HCT116 (cell line): ENCODE measurements around the gene CNDP1. TPM values are rescaled to one million over a fixed set of nuclear protein-coding genes. Genes with fewer than 3 reads are reported as not detected.

Experiments used
- ATAC-seq: fragments of 200-7000 bp; cut with Tn5 transposase; 2 replicates; pipeline ENCODE4 v1.9.1; 2020; ENCODE audit warnings: mild to moderate bottlenecking, moderate library complexity
- BruUV-seq: library from RNA; stranded (reverse); fragments of 400-500 nt; replicated peaks from 2 replicates; lab custom pipeline; 2021; lab: Mats Ljungman, UMichigan
- CTCF ChIA-PET: fragments of 300-600 bp; sonication (Branson Sonifier 250); formaldehyde crosslinking; loops from one replicate; lab custom pipeline; 2021; ENCODE audit warnings: antibody characterized with exemption; lab: Charles Lee
- POLR2A ChIA-PET: fragments of 300-600, 350-600 bp; sonication (Branson Sonifier 250); formaldehyde crosslinking; loops from one replicate; lab custom pipeline; 2021; ENCODE audit warnings: antibody characterized with exemption; lab: Charles Lee
- RAD21 ChIA-PET, 2 experiments: fragments of 300-600 bp; sonication (Branson Sonifier 250); formaldehyde crosslinking; loops; one replicate each; lab custom pipeline; 2023; ENCODE audit warnings: low total read pairs in 2 of 2; ENCODE audit not compliant: uncharacterized antibody in 2 of 2, unreplicated experiment in 2 of 2, low non-redundant PET in 1 of 2; lab: Charles Lee
- DNase-seq: peaks from one replicate; pipeline ENCODE4 v3.0.0-alpha.2; 2010; ENCODE audit warnings: low read depth, low spot score
- H2AFZ ChIP-seq: fragments of 200-600 bp; shearing (Covaris generic), sonication (generic); 2 replicates; pipeline ENCODE4 v1.6.1; 2017; ENCODE audit warnings: low read depth, mixed run types, mixed read lengths, antibody characterized with exemption, low read length; ENCODE audit not compliant: poor library complexity, severe bottlenecking
- H3K27ac ChIP-seq: 2 replicates; pipeline ENCODE4 v1.5.1; 2012; ENCODE audit warnings: low read depth, low read length
- H3K27me3 ChIP-seq: fragments of 200-600 bp; sonication (generic); 2 replicates; pipeline ENCODE4 v1.6.1; 2016; ENCODE audit warnings: mixed run types, low read length, mixed read lengths; ENCODE audit not compliant: insufficient read depth
- H3K36me3 ChIP-seq, 2 experiments: fragments of 200-500 bp in 1 of 2; fragments of 200-600 bp in 1 of 2; sonication (Bioruptor generic) in 1 of 2; sonication (generic) in 1 of 2; 2 replicates each; pipeline versions ENCODE4 v1.5.1 to v1.6.1; 2014 to 2016; ENCODE audit warnings: low read length in 2 of 2, inconsistent platforms in 1 of 2, mixed read lengths in 1 of 2, mixed run types in 1 of 2; ENCODE audit not compliant: insufficient read depth in 2 of 2, control insufficient read depth in 1 of 2
- H3K4me1 ChIP-seq, 2 experiments: fragments of 200-600 bp in 1 of 2; sonication (generic) in 1 of 2; 2 replicates each; pipeline versions ENCODE4 v1.5.1 to v1.6.1; 2012 to 2017; ENCODE audit warnings: low read length in 2 of 2, inconsistent platforms in 1 of 2, mild to moderate bottlenecking in 1 of 2, mixed read lengths in 1 of 2, mixed run types in 1 of 2, moderate library complexity in 1 of 2; ENCODE audit not compliant: insufficient read depth in 2 of 2, control insufficient read depth in 1 of 2
- H3K4me2 ChIP-seq: fragments of 200-600 bp; sonication (generic); 2 replicates; pipeline ENCODE4 v1.6.1; 2017; ENCODE audit warnings: mixed run types, low read length, mixed read lengths
- H3K4me3 ChIP-seq, 2 experiments: fragments of 200-600 bp in 1 of 2; sonication (generic) in 1 of 2; replicated peaks in 1 of 2; 2 replicates each; pipeline ENCODE4 v1.5.1; 2011 to 2016; ENCODE audit warnings: low read length in 2 of 2, control low read depth in 1 of 2, low read depth in 1 of 2, mild to moderate bottlenecking in 1 of 2, mixed read lengths in 1 of 2, mixed run types in 1 of 2
- H3K79me2 ChIP-seq: fragments of 200-600 bp; sonication (generic); 2 replicates; pipeline ENCODE4 v1.6.1; 2017; ENCODE audit warnings: mild to moderate bottlenecking, mixed run types, low read length, moderate library complexity, mixed read lengths; ENCODE audit not compliant: insufficient read depth
- H3K9ac ChIP-seq: fragments of 200-600 bp; sonication (generic); 2 replicates; pipeline ENCODE4 v1.6.1; 2016; ENCODE audit warnings: low read length, mixed read lengths
- H3K9me2 ChIP-seq: fragments of 200-600 bp; sonication (generic), shearing (Covaris generic); 2 replicates; pipeline ENCODE4 v1.6.1; 2017; ENCODE audit warnings: mixed run types, mild to moderate bottlenecking, moderate library complexity; ENCODE audit not compliant: insufficient read depth
- H3K9me3 ChIP-seq, 2 experiments: fragments of 200-500 bp in 1 of 2; fragments of 200-600 bp in 1 of 2; sonication (Bioruptor generic) in 1 of 2; sonication (generic) in 1 of 2; 2 replicates each; pipeline ENCODE4 v1.6.1; 2014 to 2017; ENCODE audit warnings: low read length in 2 of 2, mixed read lengths in 2 of 2, inconsistent platforms in 1 of 2, low read depth in 1 of 2, mild to moderate bottlenecking in 1 of 2, mixed run types in 1 of 2, moderate library complexity in 1 of 2; ENCODE audit not compliant: control insufficient read depth in 1 of 2, insufficient read depth in 1 of 2
- H4K20me1 ChIP-seq: fragments of 200-600 bp; sonication (generic), shearing (Covaris generic); 2 replicates; pipeline ENCODE4 v1.6.1; 2017; ENCODE audit warnings: mixed run types, mild to moderate bottlenecking, moderate library complexity; ENCODE audit not compliant: insufficient read depth
- CBX3 ChIP-seq: IDR thresholded peaks from 2 replicates; pipeline ENCODE4 v1.6.1; 2012; ENCODE audit warnings: low read depth
- ELF1 ChIP-seq: IDR thresholded peaks from 2 replicates; pipeline ENCODE4 v1.6.1; 2012; ENCODE audit warnings: low read depth, borderline replicate concordance
- JUND ChIP-seq: IDR thresholded peaks from 2 replicates; pipeline ENCODE4 v1.6.1; 2012
- RAD21 ChIP-seq: IDR thresholded peaks from 2 replicates; pipeline ENCODE4 v1.6.1; 2012; ENCODE audit warnings: low read depth, mild to moderate bottlenecking
- SIN3A ChIP-seq: IDR thresholded peaks from 2 replicates; pipeline ENCODE4 v1.6.1; 2012; ENCODE audit warnings: low read depth
- SP1 ChIP-seq: IDR thresholded peaks from 2 replicates; pipeline ENCODE4 v1.6.1; 2012; ENCODE audit warnings: low read depth
- SRF ChIP-seq: IDR thresholded peaks from 2 replicates; pipeline ENCODE4 v1.6.1; 2012; ENCODE audit warnings: low read depth
- ZNF274 ChIP-seq: fragments of 200-500 bp; sonication (Bioruptor generic); IDR thresholded peaks from 2 replicates; pipeline ENCODE4 v1.6.1; 2014; ENCODE audit warnings: mild to moderate bottlenecking, low read depth, low read length, inconsistent platforms
- intact Hi-C: fragments of 100-400 bp; cut with micrococcal nuclease; formaldehyde crosslinking; loops from 2 replicates; pipeline ENCODE4 v1.10.0; 2022
- total RNA-seq: library from RNA; stranded (reverse); gene quantifications from one replicate; pipeline ENCODE4 v1.2.1, GENCODE V29; 2021; ENCODE audit not compliant: unreplicated experiment

Gene CNDP1
- total RNA-seq, 1 experiment from 2014 or later: not detected

DNA sequence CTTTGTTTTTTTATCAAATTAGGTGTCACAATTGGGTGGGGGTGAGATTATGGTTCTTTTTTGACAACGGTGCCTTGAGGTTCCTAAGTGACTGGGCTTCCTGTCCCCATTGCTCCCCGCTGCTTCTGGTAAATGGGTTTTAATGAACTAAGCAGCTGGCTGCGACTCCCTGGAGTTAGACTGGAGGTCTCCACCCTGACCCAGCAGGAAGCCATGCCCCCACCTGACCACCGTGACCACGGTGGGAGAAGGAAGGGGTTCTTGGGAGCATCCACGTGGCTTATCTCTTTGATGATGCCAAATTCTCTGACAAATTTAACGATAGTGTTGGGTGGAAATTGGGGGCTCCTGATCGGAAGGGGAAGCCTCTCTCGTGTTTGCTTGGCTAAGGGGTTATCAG, 25.9 kb upstream of the CNDP1 start:
- Histone ChIP-seq H4K20me1 (no peaks in the 10 kb centered on the region), H3K79me2 (no peaks in the 10 kb centered on the region), H3K4me2 (no peak overlapping the region), H3K27me3 (no peaks in the 10 kb centered on the region), H3K4me3 (no peak overlapping the region), H3K36me3 (peaks cover 18 to 24% of the 10 kb centered on the region in 2 experiments; a peak in 3 of 4 replicates), H3K9me3 (no peaks in the 10 kb centered on the region), H3K4me1 (no peaks in the 10 kb centered on the region), H2AFZ (no peak overlapping the region), H3K9ac (no peak overlapping the region), H3K9me2 (no peaks in the 10 kb centered on the region), H3K27ac (no peak overlapping the region)
- BruUV-seq: no TSS peak
- ChIA-PET RAD21 (no interaction called here), CTCF (no interaction called here), POLR2A (no interaction called here)
- DNase-seq (no peak), ATAC-seq (no peak)
- no peak for TF ChIP-seq ELF1
- intact Hi-C loops: no loop called here

DNA sequence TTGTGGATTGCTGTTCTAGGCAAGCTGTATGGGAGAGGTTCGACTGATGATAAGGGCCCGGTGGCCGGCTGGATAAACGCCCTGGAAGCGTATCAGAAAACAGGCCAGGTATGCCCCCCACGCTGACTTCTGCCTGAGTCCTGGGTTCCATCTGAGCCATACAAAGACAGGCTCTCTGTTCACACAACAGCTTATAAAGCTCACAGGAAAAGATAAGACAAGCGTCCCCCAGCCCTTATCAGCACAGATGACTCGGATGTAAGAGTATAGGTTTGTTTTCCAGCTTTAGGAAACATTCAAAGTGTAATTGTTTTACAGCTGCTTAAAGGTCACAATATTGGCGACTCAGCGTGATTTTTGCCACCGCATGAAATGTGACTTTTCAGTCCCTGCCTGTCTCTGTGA, 25.5 kb upstream of the CNDP1 start:
- Histone ChIP-seq H3K4me3 (no peak overlapping the region), H3K27me3 (no peaks in the 10 kb centered on the region), H3K79me2 (no peaks in the 10 kb centered on the region), H3K27ac (no peak overlapping the region), H2AFZ (no peak overlapping the region), H3K9me2 (no peaks in the 10 kb centered on the region), H3K4me2 (no peak overlapping the region), H4K20me1 (no peaks in the 10 kb centered on the region), H3K9ac (no peak overlapping the region), H3K9me3 (no peaks in the 10 kb centered on the region), H3K4me1 (no peaks in the 10 kb centered on the region), H3K36me3 (peaks cover 18 to 22% of the 10 kb centered on the region in 2 experiments; a peak in 3 of 4 replicates)
- ChIA-PET POLR2A (no interaction called here), RAD21 (no interaction called here), CTCF (no interaction called here)
- DNase-seq (no peak), ATAC-seq (no peak)
- TF ChIP-seq SRF: no peak
- no peak for TF ChIP-seq ZNF274
- TF ChIP-seq SP1: no peak
- TF ChIP-seq CBX3: no peak
- TF ChIP-seq JUND: no peak
- no peak for TF ChIP-seq SIN3A
- TF ChIP-seq RAD21: no peak
- intact Hi-C loops: no loop called here
- no TSS peak for BruUV-seq
